ENCODE data around the gene EBI3. TPM values are rescaled to one million over a fixed set of nuclear protein-coding genes. Genes with fewer than 3 reads are reported as not detected.
A peak's percentile ranks its signal among the peaks of the same experiment; 100 is the strongest.

EBI3 gene
- total RNA-seq, 1 experiment from 2014 or later, result 1.5 TPM

DNA sequence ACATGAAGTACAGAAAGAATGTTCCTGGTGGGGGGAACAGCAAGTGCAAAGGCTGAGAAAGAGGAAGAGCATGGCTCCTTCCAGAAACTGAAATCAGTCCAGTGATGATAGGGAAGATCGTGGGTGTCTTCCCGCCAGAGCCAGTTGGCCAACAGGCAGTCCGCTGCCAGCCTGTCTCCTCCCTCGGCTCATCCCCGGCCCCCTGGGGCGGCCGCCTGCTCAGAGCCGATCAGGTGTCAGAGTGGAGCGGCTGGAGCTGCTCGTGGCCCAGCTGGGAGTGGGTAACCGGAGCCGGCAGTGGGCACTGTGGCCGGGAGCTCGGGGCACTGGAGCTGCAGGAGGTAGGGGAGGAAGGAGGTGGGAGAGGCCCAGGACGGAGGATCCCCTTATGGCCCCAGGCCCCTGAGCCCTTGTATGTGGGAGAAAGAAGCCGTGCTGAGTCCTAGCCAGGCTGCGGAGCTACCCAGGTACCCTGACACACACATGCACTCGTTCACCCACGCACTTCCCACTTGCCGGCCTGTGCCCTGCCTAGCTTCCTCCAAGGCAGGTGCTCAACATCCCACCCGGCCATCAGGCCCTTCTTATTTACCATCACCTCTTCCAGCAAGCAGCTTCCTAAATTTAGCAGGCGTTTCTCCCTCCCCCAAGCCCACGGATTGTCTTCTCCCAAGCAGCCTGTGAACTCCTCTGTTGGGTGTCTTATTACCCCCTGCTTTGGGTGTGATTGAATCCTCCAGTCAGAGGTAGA lies 45.2 kb upstream of the EBI3 start:
- CTCF ChIA-PET, result no interaction called here
- intact Hi-C loops (cut with micrococcal nuclease; ENCODE audit: unreplicated experiment), result no loop called here

DNA sequence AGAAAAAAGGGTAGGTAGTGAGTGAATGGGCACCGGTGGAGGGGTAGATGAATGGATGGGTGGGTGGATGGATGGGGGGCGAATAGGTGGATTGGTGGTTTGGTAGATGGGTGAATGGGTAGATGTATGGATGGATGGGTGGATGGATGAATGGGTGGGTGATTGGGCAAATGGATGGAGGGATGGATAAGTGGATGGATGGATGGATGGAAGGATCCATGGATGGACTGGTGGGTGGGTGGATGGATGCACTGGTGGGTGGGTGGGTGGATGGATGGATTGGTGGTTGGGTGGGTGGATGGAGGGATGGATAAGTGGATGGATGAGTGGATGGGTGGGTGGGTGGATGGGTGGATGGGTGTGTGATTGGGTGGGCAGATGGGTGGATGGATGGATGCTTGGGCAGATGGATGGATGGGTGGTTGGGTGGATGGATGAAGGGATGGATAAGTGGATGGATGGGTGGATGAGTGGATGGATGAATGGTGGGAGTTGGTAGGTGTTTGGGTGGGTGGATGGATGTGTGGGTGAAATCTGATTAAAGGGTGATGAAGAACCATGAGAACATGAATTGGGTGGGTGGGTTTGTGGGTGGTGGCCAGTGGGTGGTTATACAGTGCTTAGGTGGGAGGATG lies 44.5 kb upstream of the EBI3 start:
- Histone ChIP-seq H3K36me3 (ENCODE audit: insufficient read depth, low read length, poor library complexity, severe bottlenecking) (no peaks in the 10 kb centered on the region), H3K9me3 (ENCODE audit: low read depth, low read length, poor library complexity, severe bottlenecking) (no peaks in the 10 kb centered on the region), H3K4me3 (ENCODE audit: low read depth, low read length, poor library complexity, severe bottlenecking) (peak overlapping the region; percentile 63), H3K27ac (ENCODE audit: low read depth, low read length, poor library complexity, severe bottlenecking) (no peak overlapping the region), H3K4me1 (ENCODE audit: insufficient read depth, low read length, poor library complexity, severe bottlenecking) (peaks cover 8% of the 10 kb centered on the region), H3K27me3 (replicated peaks; ENCODE audit: insufficient read depth, low read depth, low read length, poor library complexity) (no peaks in the 10 kb centered on the region)
- ChIA-PET CTCF (no interaction called here), POLR2A (ENCODE audit: low non-redundant PET) (no interaction called here)
- no TSS peak for BruUV-seq (replicated peaks)
- DNase-seq (ENCODE audit: low spot score), result no peak
- intact Hi-C loops (cut with micrococcal nuclease; ENCODE audit: unreplicated experiment), result no loop called here
- TF ChIP-seq, protein P1, sequence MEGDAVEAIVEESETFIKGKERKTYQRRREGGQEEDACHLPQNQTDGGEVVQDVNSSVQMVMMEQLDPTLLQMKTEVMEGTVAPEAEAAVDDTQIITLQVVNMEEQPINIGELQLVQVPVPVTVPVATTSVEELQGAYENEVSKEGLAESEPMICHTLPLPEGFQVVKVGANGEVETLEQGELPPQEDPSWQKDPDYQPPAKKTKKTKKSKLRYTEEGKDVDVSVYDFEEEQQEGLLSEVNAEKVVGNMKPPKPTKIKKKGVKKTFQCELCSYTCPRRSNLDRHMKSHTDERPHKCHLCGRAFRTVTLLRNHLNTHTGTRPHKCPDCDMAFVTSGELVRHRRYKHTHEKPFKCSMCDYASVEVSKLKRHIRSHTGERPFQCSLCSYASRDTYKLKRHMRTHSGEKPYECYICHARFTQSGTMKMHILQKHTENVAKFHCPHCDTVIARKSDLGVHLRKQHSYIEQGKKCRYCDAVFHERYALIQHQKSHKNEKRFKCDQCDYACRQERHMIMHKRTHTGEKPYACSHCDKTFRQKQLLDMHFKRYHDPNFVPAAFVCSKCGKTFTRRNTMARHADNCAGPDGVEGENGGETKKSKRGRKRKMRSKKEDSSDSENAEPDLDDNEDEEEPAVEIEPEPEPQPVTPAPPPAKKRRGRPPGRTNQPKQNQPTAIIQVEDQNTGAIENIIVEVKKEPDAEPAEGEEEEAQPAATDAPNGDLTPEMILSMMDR (conservative IDR thresholded peaks at IDR 0.05; ENCODE audit: low read depth, low read length), result no peak
- no peak for TF ChIP-seq EZH2 (IDR thresholded peaks at IDR 0.05; ENCODE audit: borderline replicate concordance, low read depth, low read length, poor library complexity, severe bottlenecking)

More for the DNA sequence above, 45.2 kb upstream of the EBI3 start:
- peak; percentile 78 for DNase-seq (ENCODE audit: low spot score)
- no TSS peak for BruUV-seq (replicated peaks)
- peaks cover 2% of the 10 kb centered on the region for H3K36me3 ChIP-seq (ENCODE audit: insufficient read depth, low read length, poor library complexity, severe bottlenecking)
- no peaks in the 10 kb centered on the region for H3K27me3 ChIP-seq (replicated peaks; ENCODE audit: insufficient read depth, low read depth, low read length, poor library complexity)
- peaks cover 8% of the 10 kb centered on the region for H3K4me1 ChIP-seq (ENCODE audit: insufficient read depth, low read length, poor library complexity, severe bottlenecking)
- no peak overlapping the region for H3K27ac ChIP-seq (ENCODE audit: low read depth, low read length, poor library complexity, severe bottlenecking)
- POLR2A ChIA-PET (ENCODE audit: low non-redundant PET), result no interaction called here
- peak overlapping the region; percentile 63 for H3K4me3 ChIP-seq (ENCODE audit: low read depth, low read length, poor library complexity, severe bottlenecking)
- TF ChIP-seq, protein P1 (conservative IDR thresholded peaks at IDR 0.05; ENCODE audit: low read depth, low read length), result no peak
- no peak for TF ChIP-seq EZH2 (IDR thresholded peaks at IDR 0.05; ENCODE audit: borderline replicate concordance, low read depth, low read length, poor library complexity, severe bottlenecking)
- H3K9me3 ChIP-seq (ENCODE audit: low read depth, low read length, poor library complexity, severe bottlenecking), result no peaks in the 10 kb centered on the region

DNA sequence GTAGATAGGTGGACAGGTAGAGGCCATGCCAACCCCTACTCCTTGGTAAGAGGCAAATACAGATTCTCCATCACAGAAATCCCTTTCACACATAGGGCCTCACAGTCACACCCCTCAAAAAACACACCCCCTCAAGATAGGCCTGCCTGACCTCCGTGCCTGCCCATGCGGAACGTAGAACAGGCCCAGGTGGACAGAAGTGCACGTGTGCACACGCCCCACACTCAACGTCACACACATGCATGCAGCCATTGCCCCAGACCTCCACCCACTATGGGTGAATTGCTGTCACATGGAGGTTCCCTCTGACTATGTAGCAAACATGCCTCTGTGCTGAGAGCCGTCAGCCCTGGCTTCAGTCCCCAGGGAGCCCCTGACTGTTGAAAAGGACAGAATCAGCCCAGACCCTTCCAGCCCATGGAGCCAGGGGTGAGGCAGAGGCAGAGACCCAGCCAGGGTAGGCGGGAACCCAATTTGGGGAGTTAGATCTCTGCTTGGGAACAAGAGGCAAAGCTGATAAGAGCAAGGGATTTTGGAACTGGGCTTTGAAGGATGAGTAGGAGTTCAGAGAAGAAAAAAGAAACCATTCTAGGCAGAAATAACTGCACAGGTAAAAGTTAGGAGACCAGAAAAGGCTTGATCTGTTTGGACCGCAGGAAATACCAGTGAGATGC lies 43.8 kb upstream of the EBI3 start:
- H3K4me3 ChIP-seq (ENCODE audit: low read depth, low read length, poor library complexity, severe bottlenecking), result no peak overlapping the region
- no peak for DNase-seq (ENCODE audit: low spot score)
- intact Hi-C loops (cut with micrococcal nuclease; ENCODE audit: unreplicated experiment), result no loop called here
- ChIA-PET CTCF (no interaction called here), POLR2A (ENCODE audit: low non-redundant PET) (no interaction called here)
- H3K27me3 ChIP-seq (replicated peaks; ENCODE audit: insufficient read depth, low read depth, low read length, poor library complexity), result no peaks in the 10 kb centered on the region
- BruUV-seq (replicated peaks), result no TSS peak
- TF ChIP-seq EZH2 (IDR thresholded peaks at IDR 0.05; ENCODE audit: borderline replicate concordance, low read depth, low read length, poor library complexity, severe bottlenecking), result no peak
- TF ChIP-seq, protein P1 (conservative IDR thresholded peaks at IDR 0.05; ENCODE audit: low read depth, low read length), result no peak
- H3K4me1 ChIP-seq (ENCODE audit: insufficient read depth, low read length, poor library complexity, severe bottlenecking), result peaks cover 8% of the 10 kb centered on the region
- no peaks in the 10 kb centered on the region for H3K36me3 ChIP-seq (ENCODE audit: insufficient read depth, low read length, poor library complexity, severe bottlenecking)
- no peaks in the 10 kb centered on the region for H3K9me3 ChIP-seq (ENCODE audit: low read depth, low read length, poor library complexity, severe bottlenecking)
- H3K27ac ChIP-seq (ENCODE audit: low read depth, low read length, poor library complexity, severe bottlenecking), result no peak overlapping the region
